Measurements from ENCODE around the gene NFATC1.

NFATC1 gene

GRCh38 chr18:79524181-79525078, 128.7 kb downstream of the NFATC1 start:
- Histone ChIP-seq H3K4me3 (ENCODE audit: low read depth in 1 of 2, low read length in 2 of 2) (no peak overlapping the region), H3K27me3 (ENCODE audit: insufficient read depth, low read length, poor library complexity) (no peaks in the 10 kb centered on the region), H3K36me3 (ENCODE audit: insufficient read depth, low read length) (peaks cover 6% of the 10 kb centered on the region; the same call in 1 of the 2 replicates), H2AFZ (ENCODE audit: low read depth, low read length) (no peak overlapping the region), H3K4me1 (ENCODE audit: insufficient read depth, low read length) (peaks cover 36% of the 10 kb centered on the region), H4K20me1 (ENCODE audit: insufficient read depth, low read length) (no peaks in the 10 kb centered on the region), H3K4me2 (ENCODE audit: insufficient read depth, low read length) (no peak overlapping the region), H3K9me3 (ENCODE audit: insufficient read depth, low read length, severe bottlenecking) (no peaks in the 10 kb centered on the region), H3K27ac (ENCODE audit: low read length) (peak overlapping the region; percentile 89), H3K79me2 (ENCODE audit: insufficient read depth, low read length) (no peaks in the 10 kb centered on the region), H3K9ac (ENCODE audit: low read depth, low read length) (peak overlapping the region; percentile 25; the same call in 1 of the 2 replicates)
- peak; percentile 33 for ATAC-seq (ENCODE audit: insufficient read depth, low read depth)
- no peak for TF ChIP-seq EZH2 (IDR thresholded peaks at IDR 0.05; ENCODE audit: borderline replicate concordance, low read depth, low read length, severe bottlenecking)
- no peak for TF ChIP-seq CTCF (IDR thresholded peaks at IDR 0.05; ENCODE audit: borderline replicate concordance, extremely low read depth, low read length, poor library complexity, severe bottlenecking)
- DNase-seq, result peak; percentile 24

GRCh38 chr18:79525556-79526467, 130.1 kb downstream of the NFATC1 start:
- Histone ChIP-seq H3K4me3 (ENCODE audit: low read depth in 1 of 2, low read length in 2 of 2) (no peak overlapping the region), H3K4me1 (ENCODE audit: insufficient read depth, low read length) (peaks cover 36% of the 10 kb centered on the region), H3K9me3 (ENCODE audit: insufficient read depth, low read length, severe bottlenecking) (no peaks in the 10 kb centered on the region), H4K20me1 (ENCODE audit: insufficient read depth, low read length) (no peaks in the 10 kb centered on the region), H3K9ac (ENCODE audit: low read depth, low read length) (no peak overlapping the region), H3K27me3 (ENCODE audit: insufficient read depth, low read length, poor library complexity) (no peaks in the 10 kb centered on the region), H3K36me3 (ENCODE audit: insufficient read depth, low read length) (peaks cover 6% of the 10 kb centered on the region; the same call in 1 of the 2 replicates), H3K79me2 (ENCODE audit: insufficient read depth, low read length) (no peaks in the 10 kb centered on the region), H2AFZ (ENCODE audit: low read depth, low read length) (no peak overlapping the region), H3K27ac (ENCODE audit: low read length) (peak overlapping the region; percentile 19; the same call in 1 of the 2 replicates), H3K4me2 (ENCODE audit: insufficient read depth, low read length) (no peak overlapping the region)
- no peak for DNase-seq
- TF ChIP-seq CTCF (IDR thresholded peaks at IDR 0.05; ENCODE audit: borderline replicate concordance, extremely low read depth, low read length, poor library complexity, severe bottlenecking) (no peak), EZH2 (IDR thresholded peaks at IDR 0.05; ENCODE audit: borderline replicate concordance, low read depth, low read length, severe bottlenecking) (no peak)
- ATAC-seq (ENCODE audit: insufficient read depth, low read depth), result no peak

GRCh38 chr18:79526468-79527460, 131.0 kb downstream of the NFATC1 start:
- Histone ChIP-seq H3K9me3 (ENCODE audit: insufficient read depth, low read length, severe bottlenecking) (no peaks in the 10 kb centered on the region), H3K9ac (ENCODE audit: low read depth, low read length) (no peak overlapping the region), H2AFZ (ENCODE audit: low read depth, low read length) (no peak overlapping the region), H3K27ac (ENCODE audit: low read length) (peak overlapping the region; percentile 19; the same call in 1 of the 2 replicates), H3K79me2 (ENCODE audit: insufficient read depth, low read length) (no peaks in the 10 kb centered on the region), H3K27me3 (ENCODE audit: insufficient read depth, low read length, poor library complexity) (no peaks in the 10 kb centered on the region), H3K36me3 (ENCODE audit: insufficient read depth, low read length) (peaks cover 6% of the 10 kb centered on the region; the same call in 1 of the 2 replicates), H3K4me1 (ENCODE audit: insufficient read depth, low read length) (peaks cover 30% of the 10 kb centered on the region), H3K4me2 (ENCODE audit: insufficient read depth, low read length) (no peak overlapping the region), H4K20me1 (ENCODE audit: insufficient read depth, low read length) (no peaks in the 10 kb centered on the region), H3K4me3 (ENCODE audit: low read depth in 1 of 2, low read length in 2 of 2) (no peak overlapping the region)
- ATAC-seq (ENCODE audit: insufficient read depth, low read depth) (no peak), DNase-seq (no peak)
- TF ChIP-seq EZH2 (IDR thresholded peaks at IDR 0.05; ENCODE audit: borderline replicate concordance, low read depth, low read length, severe bottlenecking) (no peak), CTCF (IDR thresholded peaks at IDR 0.05; ENCODE audit: borderline replicate concordance, extremely low read depth, low read length, poor library complexity, severe bottlenecking) (no peak)

Measured in DND-41 (cell line).